Small intestine (tissue), 7 donors: ENCODE results near the gene CORO7. TPM values are rescaled to one million over a fixed set of nuclear protein-coding genes. Genes with fewer than 3 reads are reported as not detected.
A peak's percentile ranks its signal among the peaks of the same experiment; 100 is the strongest.

ENCODE experiments used
- DNase-seq, 2 donors: peaks; one replicate each; pipeline versions ENCODE4 v3.0.0 to v3.0.0-alpha.2; 2013
- FAIRE-seq: peaks from 2 replicates; lab custom pipeline; 2012; peaks lifted over from hg19 to GRCh38; lab: Jason Lieb, UNC
- H3K27ac ChIP-seq, 3 donors: one replicate each; pipeline ENCODE4 v1.5.1; 2013; ENCODE audit warnings: low read length in 2 of 3, mild to moderate bottlenecking in 2 of 3, control low read depth in 1 of 3, inconsistent platforms in 1 of 3, low read depth in 1 of 3, moderate library complexity in 1 of 3
- H3K27me3 ChIP-seq, 3 donors: one replicate each; pipeline ENCODE4 v1.6.1; 2013; ENCODE audit warnings: low read length in 3 of 3, inconsistent platforms in 1 of 3; ENCODE audit not compliant: control insufficient read depth in 3 of 3, insufficient read depth in 3 of 3
- H3K36me3 ChIP-seq, 3 donors: one replicate each; pipeline ENCODE4 v1.6.1; 2013; ENCODE audit warnings: low read length in 3 of 3, inconsistent platforms in 1 of 3, low read depth in 1 of 3, mild to moderate bottlenecking in 1 of 3, moderate library complexity in 1 of 3; ENCODE audit not compliant: control insufficient read depth in 3 of 3, insufficient read depth in 2 of 3
- H3K4me1 ChIP-seq, 3 donors: one replicate each; pipeline ENCODE4 v1.6.1; 2013; ENCODE audit warnings: low read length in 2 of 3, inconsistent platforms in 1 of 3, low read depth in 1 of 3, mild to moderate bottlenecking in 1 of 3, moderate library complexity in 1 of 3; ENCODE audit not compliant: control insufficient read depth in 3 of 3, insufficient read depth in 2 of 3
- H3K4me3 ChIP-seq, 3 donors: one replicate each; pipeline ENCODE4 v1.5.1; 2013; ENCODE audit warnings: low read length in 3 of 3, control low read depth in 1 of 3, inconsistent platforms in 1 of 3, low read depth in 1 of 3, mild to moderate bottlenecking in 1 of 3, moderate library complexity in 1 of 3
- H3K9me3 ChIP-seq, 2 donors: one replicate each; pipeline ENCODE4 v1.6.1; 2013; ENCODE audit warnings: low read depth in 1 of 2, low read length in 1 of 2; ENCODE audit not compliant: control insufficient read depth in 2 of 2, insufficient read depth in 1 of 2
- WGBS, 3 donors: extraction: QIAGEN DNeasy Blood & Tissue Kit; methylation state at CpG; one replicate each; pipeline ENCODE4 v1.1.7; 2013; 5-methylcytosine and 5-hydroxymethylcytosine counted together
- polyA plus RNA-seq, 4 donors: library from polyadenylated mRNA; stranded (reverse) in 3 of 4; unstranded in 1 of 4; fragments of 200-250 nt in 3 of 4; fragments of 120-200 nt in 1 of 4; gene quantifications; one replicate each; pipeline versions ENCODE4 v1.2.1 to v1.2.3, GENCODE V29; 2013
- donor health status: healthy with polysubstance abuse.
- donor health status: control.
- donor health status: control.
- donor health status: Bipolar disorder and iron deficiency.
- donor health status: healthy.

The CORO7 gene
- polyA plus RNA-seq, 4 donors: 27.3 to 49.2 (median 41.6) TPM

GRCh38 chr16:4386951-4387565 is 29.3 kb downstream of the CORO7 start:
- Histone ChIP-seq H3K36me3 (peaks cover 0 to 96% (median 15%) of the 10 kb centered on the region in 3 donors), H3K9me3 (no peaks in the 10 kb centered on the region), H3K27ac (no peak overlapping the region), H3K4me1 (peaks cover 0 to 2% (median 0%) of the 10 kb centered on the region in 3 donors), H3K27me3 (no peaks in the 10 kb centered on the region), H3K4me3 (no peak overlapping the region)
- FAIRE-seq (no peak), DNase-seq (no peak)
- 83 to 95% (median 91%) methylated on average over 9 to 10 of the region's 10 CpGs for WGBS, 3 donors

GRCh38 chr16:4386451-4386805 is 30.0 kb downstream of the CORO7 start:
- Histone ChIP-seq H3K4me3 (no peak overlapping the region), H3K36me3 (peaks cover 0 to 97% (median 15%) of the 10 kb centered on the region in 3 donors), H3K27ac (peak overlapping the region in 1 of 3 donors; percentile 51), H3K27me3 (no peaks in the 10 kb centered on the region), H3K4me1 (no peaks in the 10 kb centered on the region), H3K9me3 (no peaks in the 10 kb centered on the region)
- DNase-seq (no peak), FAIRE-seq (no peak)
- WGBS, 3 donors: 69 to 81% (median 71%) methylated on average over 8 of the region's 8 CpGs

DNA sequence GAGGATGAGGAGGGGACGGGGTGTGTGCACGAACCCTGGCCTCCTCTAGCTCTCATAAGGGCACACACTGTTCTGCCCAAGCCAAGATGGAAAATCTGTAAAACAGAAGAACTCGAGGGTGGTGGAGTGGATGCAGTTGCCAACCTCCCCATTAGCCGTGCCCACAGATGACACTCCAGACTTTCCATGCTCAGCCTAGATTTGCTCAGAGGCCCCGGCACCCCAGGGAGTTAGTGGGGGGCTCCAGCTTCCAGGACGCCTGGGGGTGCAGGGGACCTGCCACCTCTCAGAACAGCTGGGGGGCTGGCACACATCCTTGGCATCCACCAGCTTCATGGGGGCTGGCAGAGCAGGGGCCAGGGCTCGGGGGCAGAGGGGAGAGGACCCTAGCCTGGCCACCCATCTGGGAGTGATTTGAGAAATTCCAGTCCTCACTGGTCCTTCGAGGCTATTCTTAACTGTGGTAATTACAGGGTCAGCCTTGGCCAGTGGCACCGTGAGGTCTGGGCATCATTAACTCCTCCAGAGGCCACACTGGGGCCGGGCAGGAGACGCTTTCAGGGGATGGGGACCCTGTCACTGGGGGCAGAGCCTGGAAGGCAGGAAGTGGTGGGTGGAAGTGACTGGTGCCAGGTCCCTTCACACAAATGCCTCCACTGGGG is 30.5 kb downstream of the CORO7 start:
- no peak for DNase-seq

DNA sequence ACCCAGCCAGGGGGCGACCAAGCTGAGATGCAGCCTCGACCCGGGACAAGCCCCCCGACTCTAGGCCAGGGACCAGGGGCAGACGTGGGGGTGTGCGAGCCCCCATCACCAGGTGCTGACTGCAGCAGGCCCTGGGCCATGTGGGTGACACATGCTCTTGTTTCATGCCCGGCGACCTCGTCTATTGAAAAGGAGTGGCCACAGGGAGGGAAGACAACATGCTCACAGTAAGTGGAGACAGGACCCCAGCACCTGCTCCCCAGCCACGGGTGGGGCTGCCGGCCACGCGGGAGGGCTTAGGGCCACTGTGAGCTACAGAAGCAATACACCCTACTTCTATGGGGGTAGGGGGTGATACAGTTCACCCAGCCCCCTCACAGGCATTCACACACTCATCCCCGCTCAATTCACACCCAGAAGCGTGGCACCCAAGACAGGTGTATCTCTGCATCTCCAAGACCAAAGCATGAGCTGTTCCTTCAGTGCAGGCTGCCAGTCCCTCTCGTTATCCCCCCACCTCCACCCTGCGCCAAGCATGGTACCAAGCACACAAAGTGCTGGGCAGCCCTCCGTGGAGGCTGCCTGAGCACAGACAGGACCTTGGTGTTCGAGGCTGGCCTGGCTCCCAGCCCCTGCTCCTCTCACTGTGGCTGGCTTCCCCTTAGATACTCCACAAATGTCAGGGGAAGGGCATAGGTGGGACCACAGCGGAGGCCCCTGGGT is 31.2 kb downstream of the CORO7 start:
- H3K27me3 ChIP-seq: no peaks in the 10 kb centered on the region
- H3K36me3 ChIP-seq: peaks cover 0 to 98% (median 20%) of the 10 kb centered on the region in 3 donors
- no peak overlapping the region for H3K27ac ChIP-seq
- H3K4me3 ChIP-seq: no peak overlapping the region
- no peaks in the 10 kb centered on the region for H3K9me3 ChIP-seq
- 84 to 86% (median 86%) methylated on average over 20 of the region's 20 CpGs for WGBS, 3 donors
- FAIRE-seq: no peak
- DNase-seq: no peak
- H3K4me1 ChIP-seq: no peaks in the 10 kb centered on the region

More for the DNA sequence above, 30.5 kb downstream of the CORO7 start:
- 80 to 87% (median 83%) methylated on average over 11 of the region's 11 CpGs for WGBS, 3 donors
- Histone ChIP-seq H3K4me3 (no peak overlapping the region), H3K27me3 (no peaks in the 10 kb centered on the region), H3K27ac (no peak overlapping the region), H3K4me1 (no peaks in the 10 kb centered on the region), H3K36me3 (peaks cover 0 to 98% (median 16%) of the 10 kb centered on the region in 3 donors), H3K9me3 (no peaks in the 10 kb centered on the region)
- FAIRE-seq: no peak

GRCh38 chr16:4384509-4384942 is 31.9 kb downstream of the CORO7 start:
- peaks cover 0 to 96% (median 20%) of the 10 kb centered on the region in 3 donors for H3K36me3 ChIP-seq
- H3K4me3 ChIP-seq: no peak overlapping the region
- WGBS, 3 donors: 71 to 89% (median 85%) methylated on average over 14 to 20 of the region's 20 CpGs
- H3K27ac ChIP-seq: no peak overlapping the region
- H3K9me3 ChIP-seq: no peaks in the 10 kb centered on the region
- no peaks in the 10 kb centered on the region for H3K27me3 ChIP-seq
- no peaks in the 10 kb centered on the region for H3K4me1 ChIP-seq
- FAIRE-seq: no peak
- DNase-seq: no peak

- no peaks in the 10 kb centered on the region for H3K9me3 ChIP-seq
- H3K27ac ChIP-seq: no peak overlapping the region
- H3K36me3 ChIP-seq: peaks cover 0 to 94% (median 19%) of the 10 kb centered on the region in 3 donors
- FAIRE-seq (no peak), DNase-seq (no peak)
- H3K27me3 ChIP-seq: no peaks in the 10 kb centered on the region
- no peaks in the 10 kb centered on the region for H3K4me1 ChIP-seq
- no peak overlapping the region for H3K4me3 ChIP-seq
- 92 to 94% (median 94%) methylated on average over 12 of the region's 12 CpGs for WGBS, 3 donors
Observed at GRCh38 chr16:4383591-4384444, 32.6 kb downstream of the CORO7 start.

- DNase-seq (no peak), FAIRE-seq (no peak)
- Histone ChIP-seq H3K9me3 (no peaks in the 10 kb centered on the region), H3K4me3 (no peak overlapping the region), H3K36me3 (peaks cover 0 to 94% (median 17%) of the 10 kb centered on the region in 3 donors), H3K4me1 (no peaks in the 10 kb centered on the region), H3K27me3 (no peaks in the 10 kb centered on the region), H3K27ac (no peak overlapping the region)
- 86 to 96% (median 91%) methylated on average over 21 of the region's 21 CpGs for WGBS, 3 donors
Observed at GRCh38 chr16:4382795-4383357, 33.5 kb downstream of the CORO7 start.
